HEK293 (cell line): ENCODE results near the gene LRRC8D.

Source experiments
- MZF1 ChIP-seq: fragments of 450-650 bp; formaldehyde crosslinking; IDR thresholded peaks from 2 replicates; pipeline ENCODE4 v1.5.1; 2017; ENCODE audit warnings: missing biosample characterization, missing genetic modification characterization, borderline replicate concordance
- ZNF558 ChIP-seq: fragments of 450-650 bp; formaldehyde crosslinking; IDR thresholded peaks from 2 replicates; pipeline ENCODE4 v1.5.1; 2016; ENCODE audit warnings: missing biosample characterization, missing genetic modification characterization
- ZNF623 ChIP-seq: fragments of 450-650 bp; formaldehyde crosslinking; IDR thresholded peaks from 2 replicates; pipeline ENCODE4 v1.5.1; 2016; ENCODE audit warnings: missing biosample characterization, missing genetic modification characterization
- ZNF660 ChIP-seq: fragments of 450-650 bp; IDR thresholded peaks from 2 replicates; pipeline ENCODE4 v1.5.1; 2018; ENCODE audit warnings: missing biosample characterization, mild to moderate bottlenecking, missing genetic modification characterization
- TF ChIP-seq, protein P1 (sequence below): fragments of 450-650 bp; formaldehyde crosslinking; IDR thresholded peaks from 2 replicates; pipeline ENCODE4 v1.5.1; 2016; ENCODE audit warnings: missing biosample characterization, missing genetic modification characterization

DNA sequence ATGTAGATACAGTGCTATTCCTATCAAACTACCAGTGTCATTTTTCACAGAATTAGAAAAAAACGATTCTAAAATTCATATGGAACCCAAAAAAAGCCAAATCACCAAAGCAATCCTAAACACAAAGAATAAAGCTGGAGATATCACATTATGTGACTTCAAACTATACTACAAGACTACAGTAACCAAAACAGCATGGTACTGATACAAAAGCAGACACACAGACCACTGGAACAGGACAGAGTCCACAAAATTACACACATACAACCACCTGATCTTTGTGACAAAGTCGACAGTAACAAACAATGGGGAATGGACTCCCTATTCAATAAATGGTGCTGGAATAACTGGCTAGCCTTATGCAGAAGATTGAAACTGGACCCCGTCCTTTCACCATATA, 102.7 kb downstream of the LRRC8D start:
- no peak for TF ChIP-seq ZNF558 (tag by site-specific recombination)
- TF ChIP-seq ZNF623 (tag by site-specific recombination): no peak
- TF ChIP-seq, protein P1, sequence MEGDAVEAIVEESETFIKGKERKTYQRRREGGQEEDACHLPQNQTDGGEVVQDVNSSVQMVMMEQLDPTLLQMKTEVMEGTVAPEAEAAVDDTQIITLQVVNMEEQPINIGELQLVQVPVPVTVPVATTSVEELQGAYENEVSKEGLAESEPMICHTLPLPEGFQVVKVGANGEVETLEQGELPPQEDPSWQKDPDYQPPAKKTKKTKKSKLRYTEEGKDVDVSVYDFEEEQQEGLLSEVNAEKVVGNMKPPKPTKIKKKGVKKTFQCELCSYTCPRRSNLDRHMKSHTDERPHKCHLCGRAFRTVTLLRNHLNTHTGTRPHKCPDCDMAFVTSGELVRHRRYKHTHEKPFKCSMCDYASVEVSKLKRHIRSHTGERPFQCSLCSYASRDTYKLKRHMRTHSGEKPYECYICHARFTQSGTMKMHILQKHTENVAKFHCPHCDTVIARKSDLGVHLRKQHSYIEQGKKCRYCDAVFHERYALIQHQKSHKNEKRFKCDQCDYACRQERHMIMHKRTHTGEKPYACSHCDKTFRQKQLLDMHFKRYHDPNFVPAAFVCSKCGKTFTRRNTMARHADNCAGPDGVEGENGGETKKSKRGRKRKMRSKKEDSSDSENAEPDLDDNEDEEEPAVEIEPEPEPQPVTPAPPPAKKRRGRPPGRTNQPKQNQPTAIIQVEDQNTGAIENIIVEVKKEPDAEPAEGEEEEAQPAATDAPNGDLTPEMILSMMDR (tag by site-specific recombination): no peak
- TF ChIP-seq MZF1 (tag by site-specific recombination): no peak
- TF ChIP-seq ZNF660: no peak
